A673 (cell line): Measurements from ENCODE around the gene SIRT2.

Experiments used
- EZH2 ChIP-seq: fragments of 200-600 bp; sonication (generic); IDR thresholded peaks from 2 replicates; pipeline ENCODE4 v1.6.1; 2017; ENCODE audit warnings: borderline replicate concordance, low read depth, mild to moderate bottlenecking, mixed read lengths, antibody characterized with exemption, low read length; ENCODE audit not compliant: poor library complexity, severe bottlenecking
- TF ChIP-seq, protein P1 (sequence below): fragments of 300-800, 200-600 bp; sonication (generic); conservative IDR thresholded peaks from 2 replicates; pipeline ENCODE4 v1.5.1; 2017; ENCODE audit warnings: low read depth, mild to moderate bottlenecking, antibody characterized with exemption, low read length, moderate library complexity, mixed read lengths

DNA sequence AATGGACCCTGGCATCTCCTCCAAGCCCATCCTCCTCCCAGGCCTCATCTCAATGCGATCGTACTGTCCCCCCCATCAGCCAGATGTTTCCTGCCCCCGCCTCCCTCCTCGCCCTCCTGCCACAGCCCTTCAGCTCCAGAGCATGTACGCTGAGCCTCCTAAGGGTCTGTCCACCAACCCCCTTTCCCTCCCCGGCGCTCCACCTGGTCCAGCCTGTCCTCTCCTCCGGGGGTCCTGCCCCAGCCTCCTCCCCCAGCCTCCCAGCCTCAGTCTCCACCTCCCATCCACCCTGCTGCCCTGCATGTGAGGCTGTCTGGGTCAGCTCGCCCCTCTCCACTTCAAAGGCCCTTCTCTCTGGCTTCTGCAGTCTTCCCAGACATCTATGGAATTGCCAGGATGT lies 4.5 kb downstream of the SIRT2 start:
- TF ChIP-seq, protein P1, sequence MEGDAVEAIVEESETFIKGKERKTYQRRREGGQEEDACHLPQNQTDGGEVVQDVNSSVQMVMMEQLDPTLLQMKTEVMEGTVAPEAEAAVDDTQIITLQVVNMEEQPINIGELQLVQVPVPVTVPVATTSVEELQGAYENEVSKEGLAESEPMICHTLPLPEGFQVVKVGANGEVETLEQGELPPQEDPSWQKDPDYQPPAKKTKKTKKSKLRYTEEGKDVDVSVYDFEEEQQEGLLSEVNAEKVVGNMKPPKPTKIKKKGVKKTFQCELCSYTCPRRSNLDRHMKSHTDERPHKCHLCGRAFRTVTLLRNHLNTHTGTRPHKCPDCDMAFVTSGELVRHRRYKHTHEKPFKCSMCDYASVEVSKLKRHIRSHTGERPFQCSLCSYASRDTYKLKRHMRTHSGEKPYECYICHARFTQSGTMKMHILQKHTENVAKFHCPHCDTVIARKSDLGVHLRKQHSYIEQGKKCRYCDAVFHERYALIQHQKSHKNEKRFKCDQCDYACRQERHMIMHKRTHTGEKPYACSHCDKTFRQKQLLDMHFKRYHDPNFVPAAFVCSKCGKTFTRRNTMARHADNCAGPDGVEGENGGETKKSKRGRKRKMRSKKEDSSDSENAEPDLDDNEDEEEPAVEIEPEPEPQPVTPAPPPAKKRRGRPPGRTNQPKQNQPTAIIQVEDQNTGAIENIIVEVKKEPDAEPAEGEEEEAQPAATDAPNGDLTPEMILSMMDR = no peak
- no peak for TF ChIP-seq EZH2
